ENCODE data around the gene CCDC92. TPM values are rescaled to one million over a fixed set of nuclear protein-coding genes. Genes with fewer than 3 reads are reported as not detected.

CCDC92 gene
- total RNA-seq, 3 donors from 2014 or later (not counting 1 experiment from before 2014, with no cell fraction given), result 37.6 to 42.4 (median 39.1) TPM

DNA sequence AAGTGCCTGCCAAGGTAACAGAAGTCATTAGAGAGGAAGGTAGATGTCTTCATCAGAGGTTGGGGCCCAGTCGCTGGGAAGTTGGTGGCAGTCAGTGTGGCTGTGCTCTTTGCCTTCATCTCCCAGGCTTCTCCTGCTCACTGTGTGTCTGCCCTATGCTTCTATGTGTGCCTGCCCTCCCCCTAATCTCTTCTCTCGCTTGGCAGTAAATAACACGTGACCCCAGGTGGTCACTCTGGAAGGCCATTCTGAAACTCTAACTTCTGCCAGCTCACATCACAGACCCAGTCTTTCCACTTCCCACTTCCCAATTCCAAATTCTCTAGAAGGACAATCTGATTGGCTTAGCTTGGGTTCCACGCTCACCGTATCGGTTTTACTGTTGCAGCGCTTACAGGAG is 9.6 kb upstream of the CCDC92 start:
- no peak for DNase-seq
- Histone ChIP-seq H3K36me3 (ENCODE audit: control insufficient read depth, insufficient read depth, low read length) (peaks cover 11% of the 10 kb centered on the region), H3K27me3 (ENCODE audit: control insufficient read depth, insufficient read depth, low read length) (no peaks in the 10 kb centered on the region), H3K4me3 (ENCODE audit: low read length) (no peak overlapping the region), H3K4me1 (ENCODE audit: control insufficient read depth, insufficient read depth, low read length) (no peaks in the 10 kb centered on the region), H3K27ac (ENCODE audit: low read length) (no peak overlapping the region), H3K9me3 (ENCODE audit: control insufficient read depth, insufficient read depth, low read length) (no peaks in the 10 kb centered on the region)
- Mint-ChIP-seq H3K27me3 (ENCODE audit: low read depth in 2 of 2) (no peaks in the 10 kb centered on the region), H3K27ac (no peak overlapping the region), H3K36me3 (no peaks in the 10 kb centered on the region), H3K4me1 (peaks cover 12 to 22% of the 10 kb centered on the region in 2 donors), H3K4me3 (no peak overlapping the region), H3K9me3 (no peaks in the 10 kb centered on the region)
- TF ChIP-seq CTCF (IDR thresholded peaks at IDR 0.05), result no peak
- intact Hi-C loops (cut with micrococcal nuclease), result no loop called here
- ATAC-seq, result no peak
- 97% methylated on average over 7 of the region's 7 CpGs for WGBS (ENCODE audit: insufficient coverage)

DNA sequence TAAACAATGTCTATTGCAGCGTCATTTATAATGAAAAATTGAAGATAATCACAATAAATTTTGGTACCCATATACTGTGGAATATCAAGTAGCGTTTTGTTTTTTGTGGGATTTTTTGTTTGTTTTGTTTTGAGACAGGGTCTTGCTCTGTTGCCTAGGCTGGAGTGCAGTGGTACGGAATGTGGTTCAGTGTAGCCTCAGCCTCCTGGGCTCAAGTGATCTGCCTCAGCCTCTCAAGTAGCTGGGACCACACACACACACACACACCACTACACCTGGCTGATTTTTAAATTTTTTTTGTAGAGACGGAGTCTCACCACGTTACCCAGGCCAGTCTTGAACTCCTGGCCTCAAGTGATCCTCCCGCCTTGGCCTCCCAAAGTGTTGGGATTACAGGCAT is 6.9 kb upstream of the CCDC92 start:
- Histone ChIP-seq H3K27ac (ENCODE audit: low read length) (no peak overlapping the region), H3K27me3 (ENCODE audit: control insufficient read depth, insufficient read depth, low read length) (no peaks in the 10 kb centered on the region), H3K4me1 (ENCODE audit: control insufficient read depth, insufficient read depth, low read length) (no peaks in the 10 kb centered on the region), H3K9me3 (ENCODE audit: control insufficient read depth, insufficient read depth, low read length) (no peaks in the 10 kb centered on the region), H3K4me3 (ENCODE audit: low read length) (no peak overlapping the region), H3K36me3 (ENCODE audit: control insufficient read depth, insufficient read depth, low read length) (peaks cover 14% of the 10 kb centered on the region)
- ATAC-seq, result no peak
- intact Hi-C loops (cut with micrococcal nuclease), result no loop called here
- Mint-ChIP-seq H3K36me3 (no peaks in the 10 kb centered on the region), H3K27me3 (ENCODE audit: low read depth in 2 of 2) (no peaks in the 10 kb centered on the region), H3K4me1 (peaks cover 13 to 32% of the 10 kb centered on the region in 2 donors), H3K9me3 (no peaks in the 10 kb centered on the region), H3K4me3 (no peak overlapping the region), H3K27ac (no peak overlapping the region)
- DNase-seq, result no peak
- TF ChIP-seq CTCF (IDR thresholded peaks at IDR 0.05), result no peak
- WGBS (ENCODE audit: insufficient coverage), result 96% methylated on average over 5 of the region's 6 CpGs

- Histone ChIP-seq H3K27me3 (ENCODE audit: control insufficient read depth, insufficient read depth, low read length) (no peaks in the 10 kb centered on the region), H3K36me3 (ENCODE audit: control insufficient read depth, insufficient read depth, low read length) (peaks cover 9% of the 10 kb centered on the region), H3K9me3 (ENCODE audit: control insufficient read depth, insufficient read depth, low read length) (no peaks in the 10 kb centered on the region), H3K4me3 (ENCODE audit: low read length) (no peak overlapping the region), H3K27ac (ENCODE audit: low read length) (no peak overlapping the region), H3K4me1 (ENCODE audit: control insufficient read depth, insufficient read depth, low read length) (peaks cover 11% of the 10 kb centered on the region)
- TF ChIP-seq CTCF (IDR thresholded peaks at IDR 0.05), result no peak
- Mint-ChIP-seq H3K9me3 (no peaks in the 10 kb centered on the region), H3K27ac (peak overlapping the region in 1 of 2 donors; percentile 27), H3K4me3 (no peak overlapping the region), H3K27me3 (ENCODE audit: low read depth in 2 of 2) (no peaks in the 10 kb centered on the region), H3K4me1 (peaks cover 18 to 28% of the 10 kb centered on the region in 2 donors), H3K36me3 (no peaks in the 10 kb centered on the region)
- WGBS (ENCODE audit: insufficient coverage), result 95% methylated on average over 7 of the region's 7 CpGs
- ATAC-seq (no peak), DNase-seq (no peak)
- intact Hi-C loops (cut with micrococcal nuclease), result no loop called here
These were observed 3.7 kb upstream of the CCDC92 start for GRCh38 chr12:123976227-123976826.
